GM19463 (cell line): ENCODE data around the gene DNAH7.
A peak's percentile ranks its signal among the peaks of the same experiment; 100 is the strongest.
"Not testable (repeated sequence)": the region's sequence is repeated elsewhere in the genome, so short reads cannot be mapped to it uniquely, and the experiment has no call there.

Experiments
- ATAC-seq: cut with Tn5 transposase; IDR thresholded peaks from one replicate; pipeline ENCODE4 v1.9.1; 2021; ENCODE audit warnings: mild to moderate bottlenecking, moderate library complexity; ENCODE audit not compliant: unreplicated experiment

DNAH7 gene

DNA sequence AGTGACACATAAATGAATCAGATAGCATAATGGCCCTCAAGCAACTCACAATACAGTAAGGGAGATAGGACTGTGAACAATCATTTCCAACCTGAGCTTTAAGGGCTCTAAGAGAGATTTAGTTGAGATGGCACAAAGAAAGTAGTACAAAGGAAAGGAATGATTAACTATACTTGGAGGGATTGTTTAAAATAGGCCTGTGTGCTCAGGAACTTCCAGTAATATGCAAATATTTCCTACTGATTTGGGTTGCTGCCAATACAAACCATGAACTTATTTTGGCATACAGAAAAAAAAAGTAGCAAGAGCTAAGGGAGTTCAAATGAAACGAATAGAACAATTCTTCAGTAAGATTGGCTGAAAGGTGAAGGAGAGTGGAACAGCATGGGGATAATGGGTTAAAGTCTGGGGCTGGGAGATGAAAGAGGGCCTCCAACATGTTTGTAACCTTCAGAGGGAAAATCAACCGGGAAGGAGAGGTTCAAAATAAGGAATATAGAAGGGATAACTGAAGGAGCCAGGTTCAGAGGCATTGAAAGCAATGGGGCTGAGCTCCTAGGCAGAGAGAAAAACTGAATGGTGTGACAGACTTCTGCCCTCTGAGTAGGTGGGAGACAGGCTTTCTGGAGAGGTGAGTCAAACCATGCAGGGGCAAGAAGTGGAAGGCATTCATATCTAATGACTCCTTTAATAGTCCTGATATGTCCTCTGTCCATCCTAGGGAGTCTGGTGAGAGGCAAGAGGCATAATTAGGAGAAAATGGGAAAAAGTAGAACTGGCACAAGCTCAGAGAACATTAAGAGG lies 83.5 kb downstream of the DNAH7 start:
- no peak for ATAC-seq

DNA sequence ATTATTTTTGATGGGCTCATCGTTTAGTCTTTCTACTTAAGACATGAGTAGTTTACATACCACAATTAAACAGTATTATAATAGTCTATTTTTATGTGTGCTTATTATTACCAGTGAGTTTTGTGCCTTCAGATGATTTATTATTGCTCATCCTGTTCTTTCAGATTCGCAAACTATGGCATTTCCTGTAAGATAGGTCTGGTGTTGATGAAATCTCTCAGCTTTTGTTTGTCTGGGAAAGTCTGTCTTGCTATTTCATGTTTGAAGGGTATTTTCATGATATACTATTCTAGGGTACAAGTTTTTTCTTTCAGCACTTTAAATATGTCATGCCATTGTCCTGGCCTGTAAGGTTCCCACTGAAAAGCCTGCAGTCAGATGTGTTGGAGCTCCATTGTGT lies 101.3 kb downstream of the DNAH7 start:
- ATAC-seq, result no peak

DNA sequence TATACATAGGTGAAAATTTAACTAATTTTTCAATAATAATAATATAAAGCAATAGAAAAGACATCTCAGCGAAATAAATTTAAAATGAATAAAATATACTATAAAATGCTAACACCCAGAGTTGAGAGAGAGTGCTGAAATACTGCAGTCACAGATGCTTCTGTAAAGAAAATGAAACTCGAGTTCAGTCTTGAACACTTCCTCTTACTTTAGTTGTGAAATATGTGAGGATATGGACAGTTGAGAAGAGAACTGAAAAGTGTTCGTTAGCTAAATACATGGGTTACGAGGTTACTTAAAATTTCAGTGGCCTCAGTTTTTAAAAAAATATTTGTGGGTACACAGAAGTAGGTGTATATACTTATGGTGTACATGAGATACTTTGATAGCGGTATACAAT lies 106.8 kb downstream of the DNAH7 start:
- peak; percentile 82 for ATAC-seq

DNA sequence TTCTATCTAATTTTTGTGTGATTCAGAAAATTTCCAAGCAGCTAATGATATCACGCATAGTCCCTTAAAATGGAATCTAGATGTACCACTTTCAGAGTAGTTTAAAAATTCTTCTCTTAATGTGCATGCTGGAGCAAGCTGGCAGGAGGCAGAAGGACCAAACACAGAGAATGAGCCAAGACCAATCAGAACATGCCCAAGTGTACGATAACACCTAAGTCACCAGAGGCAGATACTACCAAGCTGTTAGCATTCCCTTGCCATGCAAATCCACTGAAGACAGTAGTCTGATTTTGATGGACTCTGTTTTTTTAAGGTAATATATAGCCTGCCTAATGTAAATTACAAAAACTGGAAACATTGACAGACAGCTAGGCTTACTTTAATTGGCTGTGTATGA lies 109.3 kb downstream of the DNAH7 start:
- no peak for ATAC-seq

DNA sequence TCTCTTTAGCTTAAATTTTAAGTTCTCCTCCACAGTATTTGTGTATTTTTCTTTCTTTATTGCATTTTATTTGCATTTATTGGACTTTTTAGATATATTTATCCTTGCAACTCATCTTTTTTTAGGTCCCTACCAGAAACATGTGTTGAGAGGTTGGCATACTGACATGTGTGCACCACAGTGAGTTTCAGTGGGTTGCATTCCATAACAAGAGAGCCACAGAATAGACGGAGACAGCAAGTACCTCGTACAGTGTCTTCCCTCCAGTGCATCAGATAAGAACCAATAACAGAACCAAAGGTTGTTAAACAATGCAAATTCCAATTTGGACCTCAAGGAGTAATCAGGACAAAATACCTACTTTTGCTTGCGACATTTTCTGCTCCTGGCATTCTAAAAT lies 111.9 kb downstream of the DNAH7 start:
- no peak for ATAC-seq

DNA sequence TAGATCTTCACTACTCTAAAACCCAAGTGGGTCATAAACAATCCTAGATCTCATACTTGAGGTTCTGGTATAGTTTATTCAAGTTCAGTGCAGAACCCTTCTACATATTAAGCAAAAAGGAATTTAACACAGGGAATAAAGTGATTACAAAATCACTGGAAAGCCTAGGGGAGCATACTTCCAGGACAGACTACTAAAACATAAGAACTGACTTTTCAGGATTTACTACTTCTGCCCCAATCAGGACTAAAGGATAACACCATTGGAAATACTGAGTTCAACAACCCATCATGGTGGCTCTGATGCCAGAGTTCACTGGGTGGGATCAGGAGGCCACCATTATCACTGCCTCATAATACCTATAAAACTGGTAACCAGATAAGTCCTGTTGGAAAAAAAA lies 123.6 kb downstream of the DNAH7 start:
- ATAC-seq, result no peak

DNA sequence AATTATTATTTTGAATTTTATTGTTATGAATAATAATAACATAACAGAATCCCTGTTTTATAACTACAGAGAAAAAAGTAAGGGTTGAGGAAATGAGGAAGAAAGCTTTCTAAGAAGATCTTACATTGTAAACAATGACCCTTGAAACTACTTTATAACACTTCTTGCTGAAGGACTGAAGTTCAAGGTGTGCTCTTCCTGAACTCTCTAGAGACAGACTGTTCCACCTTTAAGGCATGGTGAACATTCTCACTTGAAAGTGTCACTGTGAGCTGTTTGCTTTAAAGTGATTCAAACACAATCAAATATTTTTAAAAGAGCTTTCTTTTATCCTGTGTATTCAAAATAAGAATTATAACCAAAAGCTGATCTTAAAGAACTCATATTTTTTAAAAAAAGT lies 131.5 kb downstream of the DNAH7 start:
- ATAC-seq, result no peak

DNA sequence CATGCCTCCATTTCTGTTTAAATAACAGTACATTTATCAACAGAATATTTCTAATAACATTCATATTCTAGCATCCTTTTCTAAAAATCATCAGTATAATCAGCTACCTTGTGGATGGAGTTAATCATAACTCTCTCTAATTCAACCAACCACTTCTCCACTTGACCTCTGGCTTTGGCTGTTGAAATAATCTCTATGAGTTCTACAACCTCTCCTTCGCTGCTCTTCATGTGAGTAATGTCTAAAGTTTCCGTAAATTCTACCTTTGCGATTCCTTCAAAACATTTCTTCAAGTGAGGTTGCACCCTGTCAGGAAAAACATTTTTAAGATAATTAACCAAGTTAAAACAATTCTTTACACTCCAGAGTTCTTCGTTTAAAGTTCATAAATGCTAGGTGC lies 134.2 kb downstream of the DNAH7 start:
- no peak for ATAC-seq

DNA sequence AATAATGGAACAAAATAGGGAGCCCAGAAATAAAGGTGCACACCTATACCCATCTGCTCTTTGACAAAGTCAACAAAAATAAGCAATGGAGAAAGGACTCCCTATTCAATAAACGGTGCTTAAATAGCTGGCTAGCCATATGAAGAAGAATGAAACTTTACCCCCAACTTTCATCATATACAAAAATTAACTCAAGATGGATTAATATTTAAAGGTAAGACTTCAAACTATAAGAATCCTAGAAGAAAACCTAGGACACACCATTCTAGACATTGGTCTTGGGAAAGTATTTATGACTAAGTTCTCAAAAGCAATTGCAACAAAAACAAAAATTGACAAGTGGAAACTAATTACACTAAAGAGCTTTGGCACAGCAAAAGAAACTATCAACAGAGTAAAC lies 139.1 kb downstream of the DNAH7 start:
- no peak for ATAC-seq

DNA sequence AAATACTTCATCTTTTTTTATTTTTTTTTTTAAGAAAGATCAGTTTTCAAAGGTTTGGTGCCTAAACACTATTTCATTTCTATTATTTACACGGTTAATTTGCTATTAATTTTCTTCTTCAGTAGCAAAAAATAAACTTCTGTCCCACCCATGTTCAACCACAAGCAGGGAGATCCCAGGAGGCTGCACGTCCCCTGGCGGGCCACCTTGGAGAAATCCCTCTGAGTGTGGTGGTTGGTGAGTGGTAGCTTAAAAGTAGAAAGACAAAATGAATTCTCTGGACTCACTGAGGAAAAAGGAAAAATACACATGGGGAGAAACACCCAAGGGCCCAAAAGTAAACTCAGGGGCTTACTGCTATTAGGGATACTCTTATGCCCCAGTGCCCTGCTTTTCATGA lies 143.5 kb downstream of the DNAH7 start:
- ATAC-seq, result no peak

DNA sequence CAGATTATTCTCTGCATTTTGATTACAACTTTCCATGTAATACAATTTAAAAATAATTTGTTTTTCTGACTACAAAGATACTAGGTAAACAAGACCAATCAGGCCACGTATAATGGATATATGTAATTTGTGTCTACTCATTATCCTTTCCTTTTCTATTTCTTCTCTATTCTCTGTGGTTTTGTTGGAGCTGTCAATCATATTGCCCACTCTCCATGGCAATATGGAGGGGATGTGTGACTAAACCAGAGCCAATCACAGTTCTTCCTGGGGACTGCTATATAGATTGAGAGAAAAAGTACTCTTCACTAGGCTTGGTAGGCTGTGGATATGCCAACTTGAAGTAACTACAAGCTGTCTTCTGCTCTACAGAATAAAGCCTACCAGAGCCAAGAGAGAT lies 144.7 kb downstream of the DNAH7 start:
- no peak for ATAC-seq

DNA sequence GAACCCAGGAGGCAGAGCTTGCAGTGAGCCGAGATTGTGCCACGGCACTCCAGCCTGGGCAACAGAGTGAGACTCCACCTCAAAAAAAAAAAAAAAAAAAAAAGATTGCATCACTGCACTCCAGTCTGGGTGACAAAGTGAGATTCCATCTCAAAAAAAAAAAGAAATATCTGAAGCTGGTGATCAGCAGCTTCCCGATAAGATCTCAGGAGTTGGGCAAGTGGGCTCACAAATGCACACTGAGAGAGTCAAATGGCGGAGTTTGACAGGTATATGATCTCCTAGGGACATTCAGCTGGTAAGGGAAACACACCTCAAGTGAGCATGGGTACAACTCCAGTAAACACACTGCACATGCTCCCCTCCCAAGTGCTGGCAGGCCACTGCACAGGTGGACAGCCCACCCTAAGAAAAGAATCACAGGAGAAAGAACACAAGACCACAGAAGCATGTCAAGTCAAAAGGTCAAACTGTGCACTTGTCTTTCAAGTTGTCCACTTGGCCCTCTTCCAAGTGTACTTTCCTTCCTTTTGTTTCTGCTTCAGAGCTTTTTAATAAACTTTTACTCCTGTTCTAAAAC lies 151.5 kb downstream of the DNAH7 start:
- ATAC-seq, result not testable (repeated sequence)

DNA sequence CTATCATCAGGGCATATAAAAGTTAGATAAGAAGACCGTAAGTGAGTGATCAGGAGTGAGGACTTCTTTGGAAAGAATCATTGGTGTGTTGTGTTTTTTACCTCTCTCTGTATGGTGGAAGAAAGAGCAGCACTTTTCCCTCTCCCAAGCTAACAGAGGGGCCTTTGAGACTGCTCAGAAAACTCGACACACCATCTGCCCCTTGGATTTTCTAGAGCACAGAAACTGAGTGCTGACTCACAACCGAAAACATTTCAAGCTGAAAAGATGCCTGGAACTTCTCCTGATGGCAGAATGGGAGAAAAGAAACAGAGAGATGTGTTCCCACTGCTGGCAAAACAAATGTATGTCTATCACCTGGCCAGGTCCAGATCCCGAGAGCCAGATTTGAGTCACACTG lies 156.6 kb downstream of the DNAH7 start:
- ATAC-seq, result no peak

DNA sequence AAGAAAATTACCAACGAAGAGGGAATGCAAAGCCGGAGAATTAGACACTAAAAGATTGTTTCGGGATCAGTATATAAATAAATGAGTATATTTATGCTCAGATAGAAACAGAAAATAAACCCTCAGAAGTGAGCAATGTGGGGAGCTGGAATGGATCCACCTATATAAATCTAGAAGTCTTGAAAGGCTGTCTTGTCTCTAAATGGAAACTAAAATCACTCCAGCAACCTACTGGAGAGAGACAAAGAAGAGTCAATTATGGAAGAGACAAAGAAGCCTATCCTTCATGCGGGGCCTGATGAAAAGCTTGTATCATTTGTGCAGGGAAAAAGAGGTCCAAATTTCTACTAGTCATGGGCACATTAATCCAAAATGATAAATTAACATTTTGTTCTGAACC lies 158.1 kb downstream of the DNAH7 start:
- ATAC-seq, result no peak

DNA sequence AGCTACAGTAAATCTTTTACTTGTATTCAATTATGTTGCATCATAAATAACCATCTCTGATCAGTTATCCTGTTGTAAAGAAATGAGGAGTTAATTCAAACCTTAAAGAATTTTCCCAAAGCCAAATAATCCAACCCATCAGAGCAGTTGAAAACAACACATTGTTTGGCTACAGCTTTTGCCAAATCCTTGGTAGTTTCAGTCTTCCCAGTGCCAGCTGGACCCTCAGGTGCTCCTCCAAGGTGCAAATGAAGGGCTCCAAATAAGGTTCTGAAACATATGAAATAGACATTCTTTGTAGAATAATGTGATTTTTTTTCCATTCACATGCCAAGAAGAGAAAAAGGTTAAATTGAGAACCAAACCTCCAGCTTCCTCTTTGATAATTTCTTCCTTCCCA lies 158.7 kb downstream of the DNAH7 start:
- ATAC-seq, result no peak

DNA sequence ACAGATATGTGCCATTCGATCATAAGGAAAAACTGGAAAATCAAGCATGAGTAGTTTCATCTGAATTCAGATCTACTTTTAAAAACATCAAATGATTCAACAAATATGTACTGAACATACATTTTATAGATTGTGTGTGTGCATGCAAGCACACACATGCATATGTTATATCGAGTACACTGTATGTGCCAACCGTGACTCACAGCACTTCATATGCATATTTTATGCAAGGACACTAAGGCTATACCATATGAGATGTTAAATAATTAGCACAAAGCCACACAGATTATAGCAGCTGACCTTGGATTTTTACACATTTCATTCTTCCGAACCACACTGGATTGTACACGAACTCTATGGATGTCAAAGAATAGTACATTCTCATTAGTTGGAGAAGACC lies 161.2 kb downstream of the DNAH7 start:
- ATAC-seq, result no peak

DNA sequence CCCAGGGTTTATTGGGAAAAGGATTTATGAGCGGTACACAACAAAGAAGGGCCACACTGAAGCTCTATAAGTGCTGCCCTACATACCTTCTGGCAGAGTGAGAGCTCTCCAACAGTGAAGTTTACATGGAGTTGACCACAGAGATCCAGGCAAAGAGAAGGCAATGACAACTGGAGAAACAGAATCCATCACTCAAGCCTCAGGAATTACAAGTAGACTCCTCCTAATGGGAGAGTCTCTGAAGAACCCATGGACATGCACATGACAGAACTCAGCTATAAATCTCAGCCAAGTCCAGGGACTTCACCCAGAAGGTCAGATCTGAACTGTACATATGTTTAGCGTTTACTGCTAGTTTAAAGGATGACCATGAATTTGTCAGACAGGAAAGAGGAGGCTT lies 164.7 kb downstream of the DNAH7 start:
- ATAC-seq, result no peak

DNA sequence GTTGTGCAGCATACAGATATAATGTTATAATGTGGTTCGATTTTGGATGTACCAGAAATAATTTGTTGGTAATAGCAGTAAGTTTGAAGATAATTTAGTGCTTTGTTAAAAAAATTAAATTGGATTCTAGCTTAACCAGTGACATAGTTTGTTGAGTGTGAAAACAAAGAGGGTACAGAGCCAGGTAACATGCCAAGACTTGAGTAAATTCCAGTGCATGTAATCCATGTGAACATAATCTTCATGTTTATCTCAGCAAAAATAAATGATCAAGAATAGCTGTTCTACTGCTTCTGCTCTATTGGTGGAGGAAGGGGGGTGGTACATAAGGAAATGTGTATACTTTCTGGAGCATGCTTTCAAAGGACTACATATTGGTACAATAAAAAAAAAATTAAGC lies 165.8 kb downstream of the DNAH7 start:
- ATAC-seq, result no peak

DNA sequence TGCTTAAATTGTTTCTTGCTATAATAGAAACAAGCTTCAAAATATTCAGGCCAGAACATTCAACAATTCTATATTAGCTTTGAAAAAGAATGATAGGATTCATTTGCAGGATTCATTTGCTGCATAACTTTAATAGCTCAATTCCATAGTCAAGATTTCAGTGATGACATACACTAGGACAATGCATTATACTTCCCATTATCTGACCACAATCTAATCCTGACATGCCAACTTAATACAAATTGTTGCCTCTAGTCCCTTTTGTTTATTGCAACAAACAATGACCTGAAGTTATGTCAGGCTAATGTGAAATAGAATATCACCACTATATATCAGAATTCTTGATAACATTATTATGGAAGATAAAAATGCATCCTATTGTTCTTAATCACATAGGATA lies 169.4 kb downstream of the DNAH7 start:
- no peak for ATAC-seq

DNA sequence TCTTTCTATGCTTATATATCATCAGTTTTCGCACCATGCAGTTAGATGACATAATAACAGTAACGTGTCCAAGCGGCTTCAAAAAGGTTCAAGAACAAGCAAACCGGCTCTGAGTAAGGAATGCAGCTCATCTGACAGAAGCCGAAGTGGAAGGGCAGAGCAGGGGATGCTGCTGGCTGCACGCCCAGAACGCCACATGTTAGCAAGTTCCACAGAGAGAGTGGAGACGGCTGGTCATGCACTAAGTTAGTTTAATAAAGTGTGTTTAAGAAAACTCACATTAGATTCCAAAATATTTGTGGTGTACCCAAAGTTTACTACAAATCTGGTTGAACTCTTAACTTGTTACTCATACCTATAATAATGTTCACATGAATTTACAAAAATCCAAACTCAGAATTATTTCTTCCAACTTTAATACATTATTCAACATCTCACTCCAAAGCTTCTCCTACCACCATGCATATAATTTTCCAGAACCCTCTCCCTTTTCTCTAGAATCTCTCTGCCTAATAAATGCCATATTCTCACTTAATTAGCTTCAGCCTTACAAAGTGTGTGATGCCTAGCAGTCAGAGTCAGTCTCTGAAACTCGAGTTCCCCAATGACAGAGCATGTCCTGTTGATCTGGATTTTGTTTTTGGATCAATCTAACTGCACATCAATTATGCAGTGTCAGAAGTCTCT lies 170.0 kb downstream of the DNAH7 start:
- no peak for ATAC-seq

DNA sequence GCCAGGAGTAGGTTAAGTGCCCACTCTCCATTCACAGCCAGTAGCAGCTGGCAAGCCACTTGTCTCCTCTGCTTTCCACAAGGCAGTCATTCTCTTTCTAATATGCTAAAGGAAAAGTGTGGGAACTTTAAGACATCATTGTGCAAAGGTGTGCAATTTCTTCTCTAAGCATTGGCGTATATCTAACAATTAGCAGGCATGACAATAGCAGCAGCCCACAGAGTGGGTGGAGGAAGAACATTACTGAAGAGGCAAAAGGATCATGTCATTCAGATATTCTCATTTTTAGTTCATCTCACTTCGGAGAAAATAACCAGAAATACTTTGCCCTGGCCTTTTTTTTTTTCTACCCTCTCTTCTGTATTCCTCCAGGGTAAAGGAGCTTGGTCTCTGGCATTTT lies 177.6 kb downstream of the DNAH7 start:
- ATAC-seq, result no peak

DNA sequence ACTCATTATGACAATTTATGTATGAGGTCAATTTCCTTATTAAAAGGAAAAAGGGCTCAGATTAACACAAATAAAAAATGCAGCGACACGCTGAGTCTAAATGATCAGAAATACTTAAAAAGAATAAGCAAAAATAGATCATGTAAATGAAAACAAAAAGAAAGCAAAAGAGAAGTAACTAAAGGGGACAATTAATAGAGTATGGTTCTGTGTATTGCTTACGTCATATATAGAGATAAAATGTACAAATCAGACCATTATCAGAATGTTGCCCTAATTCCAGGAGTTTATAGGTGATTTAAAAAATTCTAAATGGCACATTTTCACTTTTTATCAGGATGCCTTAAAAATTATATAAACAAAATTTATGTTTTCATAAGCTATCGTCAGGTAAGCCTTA lies 189.5 kb downstream of the DNAH7 start:
- no peak for ATAC-seq
